ENCODE measurements around the gene RAP1A.
"Not testable (repeated sequence)": the region's sequence is repeated elsewhere in the genome, so short reads cannot be mapped to it uniquely, and the experiment has no call there.

Gene RAP1A

DNA sequence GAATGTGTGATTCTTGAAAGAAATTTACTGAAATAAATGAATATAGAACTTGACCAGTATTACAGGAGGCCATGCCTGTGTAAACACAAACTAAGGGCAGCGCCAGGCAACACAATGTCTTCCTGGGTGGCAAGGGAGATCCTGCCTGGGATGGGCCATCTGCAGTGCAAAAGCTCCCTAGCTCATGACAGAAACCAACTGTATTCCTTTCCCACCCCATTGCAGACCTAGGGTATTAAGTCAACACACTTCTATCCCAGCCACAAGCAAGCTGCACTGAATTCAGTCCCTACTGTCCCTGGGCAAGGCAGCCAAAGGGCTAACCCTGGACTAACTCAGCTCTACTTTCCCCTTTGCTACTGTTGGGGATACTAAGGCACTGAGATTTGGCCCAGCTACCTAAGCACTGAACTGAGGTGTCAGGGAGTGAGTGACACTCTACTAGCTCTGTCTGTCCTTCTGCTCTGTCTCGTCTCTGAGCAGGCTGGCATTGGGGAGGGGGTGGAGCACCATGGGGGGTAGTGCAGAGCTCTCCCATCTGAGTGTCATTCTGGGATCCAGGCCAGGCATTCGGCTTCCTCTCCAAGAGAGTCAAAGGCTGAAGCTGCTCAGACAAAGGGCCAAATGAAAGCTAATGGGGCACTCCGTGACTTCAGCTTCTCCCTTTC, 117.1 kb downstream of the RAP1A start:
- FAIRE-seq: no peak
- DNase-seq (ENCODE audit: insufficient read length, low spot score): no peak
- TF ChIP-seq, protein P1, sequence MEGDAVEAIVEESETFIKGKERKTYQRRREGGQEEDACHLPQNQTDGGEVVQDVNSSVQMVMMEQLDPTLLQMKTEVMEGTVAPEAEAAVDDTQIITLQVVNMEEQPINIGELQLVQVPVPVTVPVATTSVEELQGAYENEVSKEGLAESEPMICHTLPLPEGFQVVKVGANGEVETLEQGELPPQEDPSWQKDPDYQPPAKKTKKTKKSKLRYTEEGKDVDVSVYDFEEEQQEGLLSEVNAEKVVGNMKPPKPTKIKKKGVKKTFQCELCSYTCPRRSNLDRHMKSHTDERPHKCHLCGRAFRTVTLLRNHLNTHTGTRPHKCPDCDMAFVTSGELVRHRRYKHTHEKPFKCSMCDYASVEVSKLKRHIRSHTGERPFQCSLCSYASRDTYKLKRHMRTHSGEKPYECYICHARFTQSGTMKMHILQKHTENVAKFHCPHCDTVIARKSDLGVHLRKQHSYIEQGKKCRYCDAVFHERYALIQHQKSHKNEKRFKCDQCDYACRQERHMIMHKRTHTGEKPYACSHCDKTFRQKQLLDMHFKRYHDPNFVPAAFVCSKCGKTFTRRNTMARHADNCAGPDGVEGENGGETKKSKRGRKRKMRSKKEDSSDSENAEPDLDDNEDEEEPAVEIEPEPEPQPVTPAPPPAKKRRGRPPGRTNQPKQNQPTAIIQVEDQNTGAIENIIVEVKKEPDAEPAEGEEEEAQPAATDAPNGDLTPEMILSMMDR (IDR thresholded peaks at IDR 0.05; ENCODE audit: insufficient read depth, missing control alignments): no peak

DNA sequence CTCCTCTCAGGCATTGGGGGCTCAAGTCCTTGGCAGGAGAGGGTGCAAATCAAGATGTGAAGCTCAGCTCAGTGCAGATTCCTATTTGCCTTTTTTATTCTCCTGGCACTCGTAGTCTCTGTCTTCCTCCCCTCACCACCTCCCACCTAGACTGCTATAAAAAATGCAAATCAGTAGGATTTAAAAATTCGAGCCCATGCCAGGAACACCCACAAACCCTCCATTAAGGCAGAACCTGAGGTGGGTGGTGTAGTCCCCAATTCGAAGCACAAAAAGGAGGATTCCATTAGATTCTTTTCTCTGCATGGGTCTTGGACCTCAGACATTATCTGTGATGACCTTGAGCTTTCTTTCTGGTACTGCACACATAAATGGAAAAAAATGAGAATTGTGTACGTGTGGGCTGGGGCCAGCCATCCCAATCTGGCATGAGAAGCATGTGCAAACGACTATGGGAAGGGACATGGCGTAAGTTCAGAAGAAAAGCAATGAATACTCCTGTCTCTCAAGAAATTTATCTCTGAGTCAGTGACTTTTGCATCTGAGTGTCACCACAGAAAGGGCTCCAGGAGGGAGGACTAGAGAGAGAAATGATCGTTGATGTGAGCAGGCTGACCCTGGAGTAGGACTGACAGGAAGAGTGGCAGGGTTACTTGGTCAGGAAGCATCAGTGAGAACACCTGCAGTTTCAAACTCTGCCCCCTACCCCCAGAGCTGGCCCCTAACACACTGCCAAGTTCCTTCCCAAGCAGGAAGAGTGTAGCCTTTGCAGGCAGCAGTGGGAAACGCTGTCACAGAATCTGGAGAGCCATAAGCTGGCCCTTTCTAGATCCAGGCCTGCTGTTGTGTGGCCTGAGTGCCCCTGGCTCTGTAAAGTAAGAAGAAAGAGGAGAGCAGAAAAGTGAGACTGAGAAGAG, 117.9 kb downstream of the RAP1A start:
- TF ChIP-seq, protein P1 (IDR thresholded peaks at IDR 0.05; ENCODE audit: insufficient read depth, missing control alignments): no peak
- FAIRE-seq (no peak), DNase-seq (ENCODE audit: insufficient read length, low spot score) (no peak)

DNA sequence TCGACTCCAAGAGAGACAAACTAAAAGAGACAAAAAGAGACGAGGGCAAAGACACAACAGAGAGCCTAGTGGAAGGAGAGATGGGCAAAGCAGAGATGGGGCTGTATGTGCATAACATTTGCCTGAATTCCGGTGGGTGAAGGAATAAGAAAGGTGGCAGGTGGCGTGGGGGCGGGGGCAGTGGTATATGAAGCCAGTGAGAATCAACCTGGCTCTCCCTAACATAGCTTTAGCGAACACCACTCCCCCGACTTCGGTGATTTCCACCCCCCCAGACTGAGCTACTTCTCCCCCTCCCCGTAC, 118.5 kb downstream of the RAP1A start:
- DNase-seq (ENCODE audit: insufficient read length, low spot score): no peak
- no peak for FAIRE-seq
- TF ChIP-seq, protein P1 (IDR thresholded peaks at IDR 0.05; ENCODE audit: insufficient read depth, missing control alignments): no peak

DNA sequence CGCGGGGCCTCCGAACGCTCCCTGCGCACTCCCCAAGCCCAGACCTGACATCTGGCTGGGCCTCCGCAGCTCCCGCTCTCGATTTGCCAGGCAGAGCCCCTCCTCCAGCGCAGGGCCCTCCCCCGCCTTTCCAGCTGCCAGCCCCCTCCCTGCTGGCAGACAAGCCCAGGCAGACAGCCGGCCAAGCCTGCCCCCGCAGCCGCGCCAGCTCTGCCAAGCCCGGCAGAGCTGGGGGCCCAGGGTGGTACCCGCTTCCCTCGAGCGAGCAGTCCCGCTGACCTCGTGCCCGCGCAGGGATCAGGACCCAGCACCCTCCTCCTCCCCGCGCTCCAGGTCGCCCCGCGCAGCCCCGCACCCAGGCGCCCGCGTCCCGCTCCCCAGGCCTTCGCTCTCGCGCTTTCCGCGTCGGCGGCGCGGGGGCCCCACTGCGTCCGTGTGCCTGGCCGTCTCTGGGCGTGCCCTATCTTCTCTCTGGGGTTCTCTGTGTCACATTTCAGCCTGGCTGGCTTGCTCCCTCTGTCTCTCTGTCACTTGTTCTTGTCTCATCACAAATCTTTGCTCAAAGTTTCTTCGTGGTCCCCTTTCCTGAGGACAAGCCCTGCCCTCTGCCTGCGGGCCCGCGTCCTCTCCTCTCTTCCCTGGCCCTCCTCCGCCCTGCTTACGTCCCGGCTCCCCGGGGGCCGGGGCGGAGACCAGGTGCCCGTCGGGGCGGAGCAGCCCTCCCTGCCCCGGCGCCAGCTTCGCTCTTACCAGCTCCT, 119.0 kb downstream of the RAP1A start:
- DNase-seq (ENCODE audit: insufficient read length, low spot score) (no peak), FAIRE-seq (no peak)
- TF ChIP-seq, protein P1 (IDR thresholded peaks at IDR 0.05; ENCODE audit: insufficient read depth, missing control alignments): no peak

DNA sequence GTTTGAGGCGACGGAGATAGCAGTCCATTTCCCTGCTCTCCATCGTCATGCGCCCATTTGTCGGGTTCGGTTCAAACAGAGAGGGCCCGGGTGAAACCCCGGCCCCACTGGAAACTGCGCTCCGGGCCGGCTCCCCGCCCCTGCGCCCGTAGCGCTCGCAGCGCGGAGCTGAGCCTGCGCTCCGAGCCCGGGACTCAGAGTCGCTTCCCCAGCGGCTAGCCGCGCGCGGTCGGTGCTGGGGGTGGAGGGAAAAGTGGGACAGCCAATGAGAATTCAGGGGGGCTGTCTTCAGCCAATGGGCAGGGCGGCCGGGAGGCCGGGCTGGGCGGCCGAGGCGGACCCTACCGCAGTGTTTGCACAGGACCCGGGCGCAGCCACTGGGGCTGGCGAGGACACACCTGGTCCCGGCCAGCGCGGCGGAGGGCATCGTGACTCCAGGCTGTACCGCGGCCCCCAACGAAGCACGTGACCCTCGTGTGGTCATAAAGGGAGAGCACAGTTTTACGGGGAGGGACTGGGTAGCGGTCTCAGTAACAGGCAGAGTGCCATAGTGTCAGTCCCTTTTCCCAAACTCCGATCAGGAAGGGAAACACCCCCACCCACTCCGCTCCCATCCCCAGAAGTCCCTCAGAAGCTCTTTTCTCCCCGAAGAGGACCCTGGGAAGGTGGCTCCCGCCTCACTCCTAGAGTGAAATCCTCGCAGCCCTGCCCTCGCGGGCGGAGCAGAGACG, 119.8 kb downstream of the RAP1A start, which contains the start of gene INKA2:
Gene INKA2, minus strand, starts transcription at position 202 of the 731 bp plus-strand sequence. Its CDS starts 153 bp downstream, at position 49.
- TF ChIP-seq, protein P1 (IDR thresholded peaks at IDR 0.05; ENCODE audit: insufficient read depth, missing control alignments): no peak
- DNase-seq (ENCODE audit: insufficient read length, low spot score) (peak; percentile 44), FAIRE-seq (no peak)

DNA sequence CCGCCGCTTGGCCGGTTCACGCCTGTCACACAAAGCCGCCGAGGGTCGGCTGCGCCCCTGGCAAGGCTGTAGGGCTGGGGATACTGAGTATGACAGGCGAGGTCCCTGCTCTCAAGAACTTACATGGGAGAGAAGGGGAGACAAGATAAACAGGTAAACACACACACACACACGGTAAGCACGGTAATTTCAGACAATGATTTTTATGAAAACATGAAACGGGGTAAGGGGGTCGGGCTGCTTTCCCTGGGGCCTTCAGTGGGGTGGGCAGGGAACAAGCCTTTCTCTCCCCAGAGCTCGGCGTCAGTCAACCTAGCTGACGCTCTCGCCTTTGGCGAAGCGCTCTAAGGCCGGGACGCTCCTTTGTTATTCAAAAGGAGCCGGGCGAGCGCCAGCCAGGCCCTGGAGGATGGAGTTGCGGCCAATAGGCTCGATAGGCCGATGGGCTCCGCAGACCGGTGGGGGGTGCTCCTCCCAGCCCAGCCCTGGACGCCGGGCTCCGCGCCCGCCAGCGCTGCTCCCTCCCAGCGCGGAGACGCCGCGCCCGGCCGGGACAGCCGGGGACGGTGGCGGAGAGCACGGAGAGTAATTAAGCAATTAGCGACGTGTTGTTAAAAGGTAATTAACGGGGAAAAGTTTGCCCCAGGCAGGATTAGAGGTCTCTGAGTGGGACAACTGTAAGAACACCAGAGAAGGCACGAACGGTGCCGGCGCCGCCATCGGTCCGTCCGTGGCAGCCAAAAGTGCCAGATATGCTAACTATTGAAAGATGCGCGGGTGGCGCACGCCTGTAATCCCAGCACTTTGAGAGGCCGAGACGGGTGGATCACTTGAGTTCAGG, 120.6 kb downstream of the RAP1A start:
- TF ChIP-seq, protein P1 (IDR thresholded peaks at IDR 0.05; ENCODE audit: insufficient read depth, missing control alignments): no peak
- FAIRE-seq (no peak), DNase-seq (ENCODE audit: insufficient read length, low spot score) (no peak)

DNA sequence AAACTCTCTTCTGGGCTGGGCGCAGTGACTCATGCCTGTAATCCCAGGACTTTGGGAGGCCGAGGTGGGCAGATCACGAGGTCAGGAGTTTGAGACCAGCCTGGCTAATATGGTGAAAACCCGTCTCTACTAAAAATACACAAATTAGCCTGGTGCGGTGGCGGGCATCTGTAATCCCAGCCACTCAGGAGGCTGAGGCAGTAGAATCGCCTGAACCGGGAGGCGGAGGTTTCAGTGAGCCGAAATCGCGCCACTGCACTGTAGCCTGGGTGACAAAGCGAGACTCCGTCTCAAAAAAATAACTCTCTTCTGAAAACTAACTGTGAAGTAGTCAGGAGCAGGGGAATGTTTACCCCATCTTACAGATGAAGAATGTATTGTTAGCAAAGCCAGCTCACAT, 122.7 kb downstream of the RAP1A start:
- not testable (repeated sequence) for FAIRE-seq; DNase-seq (ENCODE audit: insufficient read length, low spot score)
